Type B pancreatic cell (in vitro differentiated cells): Measurements from ENCODE around the gene CNOT2. TPM values are rescaled to one million over a fixed set of nuclear protein-coding genes. Genes with fewer than 3 reads are reported as not detected.

Experiments
- DNase-seq: peaks from one replicate; pipeline ENCODE4 v3.0.0; 2021; ENCODE audit warnings: mixed read lengths; ENCODE audit not compliant: unreplicated experiment; ENCODE audit errors: extremely low spot score
- H3K27ac Mint-ChIP-seq: 2 replicates; pipeline ENCODE4 v1.8.0; 2021; ENCODE audit warnings: mild to moderate bottlenecking, mixed read lengths
- H3K27me3 Mint-ChIP-seq: 2 replicates; pipeline ENCODE4 v1.8.0; 2021; ENCODE audit warnings: mixed read lengths
- H3K36me3 Mint-ChIP-seq: 2 replicates; pipeline ENCODE4 v1.8.0; 2021; ENCODE audit warnings: mixed read lengths
- H3K4me1 Mint-ChIP-seq: one replicate; pipeline ENCODE4 v1.8.0; 2021; ENCODE audit warnings: mixed read lengths; ENCODE audit not compliant: unreplicated experiment
- H3K4me3 Mint-ChIP-seq: 2 replicates; pipeline ENCODE4 v1.8.0; 2021; ENCODE audit warnings: mild to moderate bottlenecking, mixed read lengths
- H3K9me3 Mint-ChIP-seq: 2 replicates; pipeline ENCODE4 v1.8.0; 2021; ENCODE audit warnings: mixed read lengths
- long read RNA-seq: library from polyadenylated mRNA; unstranded; transcript quantifications from one replicate; pipeline ENCODE4 v2.0.0, GENCODE V29; 2020
- total RNA-seq: library from RNA; stranded (reverse); gene quantifications from 2 replicates; pipeline ENCODE4 v1.2.1, GENCODE V29; 2021; ENCODE audit warnings: low replicate concordance
- TF ChIP-seq, protein P1 (sequence below): fragments of 200-600 bp; sonication (generic); conservative IDR thresholded peaks from 2 replicates; pipeline ENCODE4 v1.5.0; 2021; ENCODE audit warnings: antibody characterized with exemption, mild to moderate bottlenecking

The CNOT2 gene, protein sequence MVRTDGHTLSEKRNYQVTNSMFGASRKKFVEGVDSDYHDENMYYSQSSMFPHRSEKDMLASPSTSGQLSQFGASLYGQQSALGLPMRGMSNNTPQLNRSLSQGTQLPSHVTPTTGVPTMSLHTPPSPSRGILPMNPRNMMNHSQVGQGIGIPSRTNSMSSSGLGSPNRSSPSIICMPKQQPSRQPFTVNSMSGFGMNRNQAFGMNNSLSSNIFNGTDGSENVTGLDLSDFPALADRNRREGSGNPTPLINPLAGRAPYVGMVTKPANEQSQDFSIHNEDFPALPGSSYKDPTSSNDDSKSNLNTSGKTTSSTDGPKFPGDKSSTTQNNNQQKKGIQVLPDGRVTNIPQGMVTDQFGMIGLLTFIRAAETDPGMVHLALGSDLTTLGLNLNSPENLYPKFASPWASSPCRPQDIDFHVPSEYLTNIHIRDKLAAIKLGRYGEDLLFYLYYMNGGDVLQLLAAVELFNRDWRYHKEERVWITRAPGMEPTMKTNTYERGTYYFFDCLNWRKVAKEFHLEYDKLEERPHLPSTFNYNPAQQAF
- total RNA-seq: 80.2 and 83.9 TPM in 2 replicates
- long read RNA-seq, transcript CNOT2-236 (10 exons, 1,545 nt): minor isoform, 13 of 387 reads
- long read RNA-seq, transcript CNOT2-201 (16 exons, 3,282 nt): major isoform, 241 of 387 reads
- long read RNA-seq, partial matches to known transcripts: 35 of 387 reads
- long read RNA-seq, other reads (novel, unspliced or antisense): 91 of 387 reads

GRCh38 chr12:70242695-70243509, at the start of gene CNOT2:
Gene CNOT2 (plus strand): TSS chr12:70243433. CDS start chr12:70278227, 34,794 bp downstream.
- peaks cover 21% of the 10 kb centered on the region for H3K36me3 Mint-ChIP-seq
- H3K9me3 Mint-ChIP-seq: no peaks in the 10 kb centered on the region
- DNase-seq: peak; percentile 90
- no peaks in the 10 kb centered on the region for H3K27me3 Mint-ChIP-seq
- H3K4me3 Mint-ChIP-seq: peak within 1 kb of the TSS; percentile 100
- peak within 1 kb of the TSS; percentile 100 for H3K27ac Mint-ChIP-seq
- TF ChIP-seq, protein P1, sequence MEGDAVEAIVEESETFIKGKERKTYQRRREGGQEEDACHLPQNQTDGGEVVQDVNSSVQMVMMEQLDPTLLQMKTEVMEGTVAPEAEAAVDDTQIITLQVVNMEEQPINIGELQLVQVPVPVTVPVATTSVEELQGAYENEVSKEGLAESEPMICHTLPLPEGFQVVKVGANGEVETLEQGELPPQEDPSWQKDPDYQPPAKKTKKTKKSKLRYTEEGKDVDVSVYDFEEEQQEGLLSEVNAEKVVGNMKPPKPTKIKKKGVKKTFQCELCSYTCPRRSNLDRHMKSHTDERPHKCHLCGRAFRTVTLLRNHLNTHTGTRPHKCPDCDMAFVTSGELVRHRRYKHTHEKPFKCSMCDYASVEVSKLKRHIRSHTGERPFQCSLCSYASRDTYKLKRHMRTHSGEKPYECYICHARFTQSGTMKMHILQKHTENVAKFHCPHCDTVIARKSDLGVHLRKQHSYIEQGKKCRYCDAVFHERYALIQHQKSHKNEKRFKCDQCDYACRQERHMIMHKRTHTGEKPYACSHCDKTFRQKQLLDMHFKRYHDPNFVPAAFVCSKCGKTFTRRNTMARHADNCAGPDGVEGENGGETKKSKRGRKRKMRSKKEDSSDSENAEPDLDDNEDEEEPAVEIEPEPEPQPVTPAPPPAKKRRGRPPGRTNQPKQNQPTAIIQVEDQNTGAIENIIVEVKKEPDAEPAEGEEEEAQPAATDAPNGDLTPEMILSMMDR: no peak
- H3K4me1 Mint-ChIP-seq: peaks cover 30% of the 10 kb centered on the region

- Mint-ChIP-seq H3K36me3 (no peaks in the 10 kb centered on the region), H3K4me1 (peaks cover 18% of the 10 kb centered on the region), H3K9me3 (peaks cover 5% of the 10 kb centered on the region), H3K27ac (no peak overlapping the region), H3K4me3 (no peak overlapping the region), H3K27me3 (no peaks in the 10 kb centered on the region)
- no peak for DNase-seq
- TF ChIP-seq, protein P1: no peak
These were observed 49.2 kb upstream of the CNOT2 start for GRCh38 chr12:70194076-70194475.

- H3K27me3 Mint-ChIP-seq: no peaks in the 10 kb centered on the region
- H3K4me1 Mint-ChIP-seq: peaks cover 13% of the 10 kb centered on the region
- H3K36me3 Mint-ChIP-seq: no peaks in the 10 kb centered on the region
- no peak overlapping the region for H3K4me3 Mint-ChIP-seq
- H3K9me3 Mint-ChIP-seq: no peaks in the 10 kb centered on the region
- peak overlapping the region; percentile 4 for H3K27ac Mint-ChIP-seq
- TF ChIP-seq, protein P1: no peak
- DNase-seq: no peak
These were observed 46.4 kb upstream of the CNOT2 start for GRCh38 chr12:70196811-70197281.

- DNase-seq: no peak
- Mint-ChIP-seq H3K27ac (no peak overlapping the region), H3K4me1 (peaks cover 13% of the 10 kb centered on the region), H3K9me3 (no peaks in the 10 kb centered on the region), H3K4me3 (no peak overlapping the region), H3K36me3 (no peaks in the 10 kb centered on the region), H3K27me3 (no peaks in the 10 kb centered on the region)
- TF ChIP-seq, protein P1: no peak
These were observed 45.9 kb upstream of the CNOT2 start for GRCh38 chr12:70197345-70197744.

- peaks cover 22% of the 10 kb centered on the region for H3K9me3 Mint-ChIP-seq
These were observed 29.5 kb upstream of the CNOT2 start for GRCh38 chr12:70213707-70214106.

More at GRCh38 chr12:70213707-70214106, 29.5 kb upstream of the CNOT2 start:
- H3K36me3 Mint-ChIP-seq: peaks cover 23% of the 10 kb centered on the region
- no peaks in the 10 kb centered on the region for H3K27me3 Mint-ChIP-seq
- DNase-seq: no peak
- no peaks in the 10 kb centered on the region for H3K4me1 Mint-ChIP-seq
- no peak overlapping the region for H3K27ac Mint-ChIP-seq
- TF ChIP-seq, protein P1: no peak
- no peak overlapping the region for H3K4me3 Mint-ChIP-seq
